Measurements from ENCODE around the gene NYAP1.
A peak's percentile ranks its signal among the peaks of the same experiment; 100 is the strongest.

The NYAP1 gene

DNA sequence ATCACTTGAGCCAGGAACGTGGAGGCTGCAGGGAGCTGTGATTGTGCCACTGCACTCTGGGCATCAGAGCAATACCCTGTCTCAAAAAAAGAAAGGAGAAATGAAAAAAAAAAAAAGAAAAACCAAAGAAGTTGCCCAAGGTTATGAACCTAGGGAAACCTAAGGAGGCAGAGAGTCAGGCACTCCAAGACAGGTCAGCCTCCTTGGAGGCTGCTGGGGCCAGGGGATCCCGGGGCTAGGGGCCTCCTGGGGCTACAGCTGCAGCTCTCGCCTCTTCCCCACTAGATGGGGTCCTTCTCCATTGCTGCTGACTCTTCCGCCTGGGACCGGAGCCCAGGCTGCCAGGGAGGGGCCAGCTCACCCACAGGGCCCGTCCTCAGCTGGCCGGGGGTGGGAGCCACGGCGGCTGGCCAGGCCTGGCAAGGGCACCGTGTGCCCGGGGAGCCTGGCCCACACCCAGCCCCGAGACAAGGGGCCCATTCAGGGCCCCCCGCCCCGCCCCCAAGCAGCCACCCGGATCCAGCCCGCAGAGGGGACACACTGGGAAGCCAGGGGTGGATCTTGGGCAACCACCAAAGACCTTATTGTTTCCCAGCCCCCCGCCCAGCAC, 17.9 kb upstream of the NYAP1 start (continued):
- TF ChIP-seq, protein P1, sequence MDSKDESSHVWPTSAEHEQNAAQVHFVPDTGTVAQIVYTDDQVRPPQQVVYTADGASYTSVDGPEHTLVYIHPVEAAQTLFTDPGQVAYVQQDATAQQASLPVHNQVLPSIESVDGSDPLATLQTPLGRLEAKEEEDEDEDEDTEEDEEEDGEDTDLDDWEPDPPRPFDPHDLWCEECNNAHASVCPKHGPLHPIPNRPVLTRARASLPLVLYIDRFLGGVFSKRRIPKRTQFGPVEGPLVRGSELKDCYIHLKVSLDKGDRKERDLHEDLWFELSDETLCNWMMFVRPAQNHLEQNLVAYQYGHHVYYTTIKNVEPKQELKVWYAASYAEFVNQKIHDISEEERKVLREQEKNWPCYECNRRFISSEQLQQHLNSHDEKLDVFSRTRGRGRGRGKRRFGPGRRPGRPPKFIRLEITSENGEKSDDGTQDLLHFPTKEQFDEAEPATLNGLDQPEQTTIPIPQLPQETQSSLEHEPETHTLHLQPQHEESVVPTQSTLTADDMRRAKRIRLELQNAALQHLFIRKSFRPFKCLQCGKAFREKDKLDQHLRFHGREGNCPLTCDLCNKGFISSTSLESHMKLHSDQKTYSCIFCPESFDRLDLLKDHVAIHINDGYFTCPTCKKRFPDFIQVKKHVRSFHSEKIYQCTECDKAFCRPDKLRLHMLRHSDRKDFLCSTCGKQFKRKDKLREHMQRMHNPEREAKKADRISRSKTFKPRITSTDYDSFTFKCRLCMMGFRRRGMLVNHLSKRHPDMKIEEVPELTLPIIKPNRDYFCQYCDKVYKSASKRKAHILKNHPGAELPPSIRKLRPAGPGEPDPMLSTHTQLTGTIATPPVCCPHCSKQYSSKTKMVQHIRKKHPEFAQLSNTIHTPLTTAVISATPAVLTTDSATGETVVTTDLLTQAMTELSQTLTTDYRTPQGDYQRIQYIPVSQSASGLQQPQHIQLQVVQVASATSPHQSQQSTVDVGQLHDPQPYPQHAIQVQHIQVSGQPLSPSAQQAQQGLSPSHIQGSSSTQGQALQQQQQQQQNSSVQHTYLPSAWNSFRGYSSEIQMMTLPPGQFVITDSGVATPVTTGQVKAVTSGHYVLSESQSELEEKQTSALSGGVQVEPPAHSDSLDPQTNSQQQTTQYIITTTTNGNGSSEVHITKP (tag by site-specific recombination; IDR thresholded peaks at IDR 0.05), result no peak
- TF ChIP-seq ZBTB17 (tag by site-specific recombination; IDR thresholded peaks at IDR 0.05) (peak; percentile 50; the same call in 1 of the 2 replicates), ZXDB (tag by site-specific recombination; IDR thresholded peaks at IDR 0.05) (no peak), ZNF354C (tag by site-specific recombination; IDR thresholded peaks at IDR 0.05; ENCODE audit: borderline replicate concordance, low read depth) (no peak), ZNF248 (tag by site-specific recombination; IDR thresholded peaks at IDR 0.05) (no peak)
- TF ChIP-seq, protein P2, sequence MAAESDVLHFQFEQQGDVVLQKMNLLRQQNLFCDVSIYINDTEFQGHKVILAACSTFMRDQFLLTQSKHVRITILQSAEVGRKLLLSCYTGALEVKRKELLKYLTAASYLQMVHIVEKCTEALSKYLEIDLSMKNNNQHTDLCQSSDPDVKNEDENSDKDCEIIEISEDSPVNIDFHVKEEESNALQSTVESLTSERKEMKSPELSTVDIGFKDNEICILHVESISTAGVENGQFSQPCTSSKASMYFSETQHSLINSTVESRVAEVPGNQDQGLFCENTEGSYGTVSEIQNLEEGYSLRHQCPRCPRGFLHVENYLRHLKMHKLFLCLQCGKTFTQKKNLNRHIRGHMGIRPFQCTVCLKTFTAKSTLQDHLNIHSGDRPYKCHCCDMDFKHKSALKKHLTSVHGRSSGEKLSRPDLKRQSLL (tag by site-specific recombination; IDR thresholded peaks at IDR 0.05), result 0 out of 2 replicates have a peak, but pooled peaks have one; percentile 22

DNA sequence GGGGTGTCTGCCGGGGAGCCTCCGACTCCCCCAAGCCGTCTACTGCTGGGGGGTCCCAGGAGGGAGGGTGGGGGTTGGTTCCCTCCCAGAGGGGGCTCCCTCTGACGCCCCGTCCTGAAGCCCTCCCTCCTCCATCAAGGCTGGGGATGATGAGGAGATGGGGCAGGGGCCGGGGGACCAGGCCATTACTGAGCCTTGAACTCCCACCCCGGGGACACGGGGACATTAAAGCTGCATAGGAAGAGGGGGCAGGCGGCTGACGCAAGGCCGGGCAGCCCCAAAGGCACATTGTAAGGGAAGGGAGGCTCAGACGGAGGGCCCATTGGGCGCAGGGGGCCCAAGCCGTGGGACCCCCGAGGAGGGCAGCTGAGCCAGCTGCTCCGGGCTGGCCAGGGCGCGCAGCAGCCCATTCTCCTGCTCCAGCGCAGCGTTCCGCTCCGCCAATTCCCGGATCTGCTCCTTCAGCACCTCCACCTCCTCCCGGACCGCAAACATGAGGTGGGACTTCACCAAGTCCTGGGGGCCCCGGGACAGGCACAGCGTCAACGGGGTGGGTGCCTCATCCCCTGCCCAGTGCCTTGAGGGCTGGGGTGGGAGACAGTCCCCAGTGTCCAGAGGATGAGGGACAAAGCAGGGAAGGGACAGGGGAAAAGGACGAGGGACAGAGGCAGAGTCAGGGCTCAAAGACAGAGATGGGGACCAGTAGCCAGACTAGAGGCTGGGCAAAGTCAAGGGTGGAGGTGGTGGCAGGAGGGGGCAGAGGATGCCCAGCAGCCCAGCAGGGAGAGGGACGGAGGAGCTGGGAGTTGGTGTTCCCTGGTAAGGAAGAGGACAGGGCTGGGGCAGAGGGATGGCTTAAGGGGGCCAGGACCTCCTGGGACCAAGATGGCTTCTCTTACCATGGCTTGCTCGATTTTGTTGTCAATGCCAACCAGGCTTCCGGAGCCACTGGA, 16.8 kb upstream of the NYAP1 start:
- Histone ChIP-seq H3K4me3 (ENCODE audit: low read depth, low read length) (no peak overlapping the region), H3K9me3 (ENCODE audit: control insufficient read depth, insufficient read depth, low read depth, low read length) (no peaks in the 10 kb centered on the region), H3K27ac (ENCODE audit: extremely low read depth, low read depth, low read length) (no peak overlapping the region), H3K36me3 (ENCODE audit: control insufficient read depth in 2 of 2, insufficient read depth in 1 of 2, low read length in 2 of 2) (peaks cover 3 to 13% of the 10 kb centered on the region in 2 experiments; a peak in 2 of 3 replicates), H3K4me1 (ENCODE audit: control insufficient read depth, insufficient read depth, low read length) (no peaks in the 10 kb centered on the region)
- CTCF ChIA-PET, result interaction anchor here (0.6 to 6.7 kb wide), 3 partner anchors 11 to 92 kb away, joined by 3 to 85 read pairs (median 9); no protein-coding TSS in a partner anchor
- POLR2A ChIA-PET, result no interaction called here
- TF ChIP-seq, protein P3, sequence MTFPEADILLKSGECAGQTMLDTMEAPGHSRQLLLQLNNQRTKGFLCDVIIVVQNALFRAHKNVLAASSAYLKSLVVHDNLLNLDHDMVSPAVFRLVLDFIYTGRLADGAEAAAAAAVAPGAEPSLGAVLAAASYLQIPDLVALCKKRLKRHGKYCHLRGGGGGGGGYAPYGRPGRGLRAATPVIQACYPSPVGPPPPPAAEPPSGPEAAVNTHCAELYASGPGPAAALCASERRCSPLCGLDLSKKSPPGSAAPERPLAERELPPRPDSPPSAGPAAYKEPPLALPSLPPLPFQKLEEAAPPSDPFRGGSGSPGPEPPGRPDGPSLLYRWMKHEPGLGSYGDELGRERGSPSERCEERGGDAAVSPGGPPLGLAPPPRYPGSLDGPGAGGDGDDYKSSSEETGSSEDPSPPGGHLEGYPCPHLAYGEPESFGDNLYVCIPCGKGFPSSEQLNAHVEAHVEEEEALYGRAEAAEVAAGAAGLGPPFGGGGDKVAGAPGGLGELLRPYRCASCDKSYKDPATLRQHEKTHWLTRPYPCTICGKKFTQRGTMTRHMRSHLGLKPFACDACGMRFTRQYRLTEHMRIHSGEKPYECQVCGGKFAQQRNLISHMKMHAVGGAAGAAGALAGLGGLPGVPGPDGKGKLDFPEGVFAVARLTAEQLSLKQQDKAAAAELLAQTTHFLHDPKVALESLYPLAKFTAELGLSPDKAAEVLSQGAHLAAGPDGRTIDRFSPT (tag by site-specific recombination; IDR thresholded peaks at IDR 0.05), result peak; percentile 55; the same call in 1 of the 2 replicates
- TF ChIP-seq GLI2 (tag by site-specific recombination; IDR thresholded peaks at IDR 0.05; ENCODE audit: borderline replicate concordance, low read depth), result no peak
- TF ChIP-seq ZNF600 (tag by site-specific recombination; IDR thresholded peaks at IDR 0.05), result peak; percentile 67; the same call in 1 of the 2 replicates
- no peak for TF ChIP-seq ZSCAN16 (tag by site-specific recombination; IDR thresholded peaks at IDR 0.05)
- 0 out of 2 replicates have a peak, but pooled peaks have one; percentile 25 for TF ChIP-seq GLIS2 (tag by site-specific recombination; IDR thresholded peaks at IDR 0.05)
- TF ChIP-seq ZNF248 (tag by site-specific recombination; IDR thresholded peaks at IDR 0.05), result no peak
- no peak for TF ChIP-seq SP7 (tag by site-specific recombination; IDR thresholded peaks at IDR 0.05)
- TF ChIP-seq KLF1 (tag by site-specific recombination; IDR thresholded peaks at IDR 0.05), result no peak
- TF ChIP-seq SP3 (tag by site-specific recombination; IDR thresholded peaks at IDR 0.05), result no peak
- no peak for TF ChIP-seq ZNF707 (tag by site-specific recombination; IDR thresholded peaks at IDR 0.05)
- TF ChIP-seq ZNF391 (tag by site-specific recombination; IDR thresholded peaks at IDR 0.05; ENCODE audit: borderline replicate concordance, low read depth), result no peak
- TF ChIP-seq IKZF3 (tag by site-specific recombination; IDR thresholded peaks at IDR 0.05), result 0 out of 2 replicates have a peak, but pooled peaks have one; percentile 4
